A549 (cell line): Measurements from ENCODE around the gene SCIN. TPM values are rescaled to one million over a fixed set of nuclear protein-coding genes. Genes with fewer than 3 reads are reported as not detected.

Experiments used
- ATAC-seq, 2 experiments: fragments of 200-7000 bp in 1 of 2; fragments of >200 bp in 1 of 2; cut with Nextera tagmentation in 1 of 2; cut with Tn5 transposase in 1 of 2; 3 replicates each; pipeline versions ENCODE4 v1.8.0 to v1.9.1; 2018 to 2020; ENCODE audit warnings: mild to moderate bottlenecking in 1 of 2, moderate library complexity in 1 of 2
- CTCF ChIA-PET: fragments of 300-600 bp; sonication (Branson Sonifier 250); formaldehyde crosslinking; extraction: SDS; loops from one replicate; lab custom pipeline; 2021; ENCODE audit warnings: antibody characterized with exemption, inconsistent platforms; lab: Yijun Ruan, JAX
- POLR2A ChIA-PET: fragments of 350-600 bp; formaldehyde crosslinking; extraction: SDS; loops from one replicate; lab custom pipeline; 2021; ENCODE audit warnings: antibody characterized with exemption, inconsistent platforms; lab: Yijun Ruan, JAX
- DNase-seq, 2 experiments: peaks; one replicate each; pipeline versions ENCODE4 v3.0.0 to v3.0.0-alpha.2; 2011 to 2016; ENCODE audit warnings: low read depth in 1 of 2, low spot score in 1 of 2
- FAIRE-seq: peaks from 2 replicates; lab custom pipeline; 2011; peaks lifted over from hg19 to GRCh38; lab: Jason Lieb, UNC
- H3K27ac ChIP-seq, 2 experiments: fragments of >200 bp; sonication (Bioruptor Twin); formaldehyde crosslinking; 3 replicates each; pipeline ENCODE4 v1.5.1; 2016 to 2017
- H3K4me1 ChIP-seq: fragments of >200 bp; sonication (Bioruptor Twin); formaldehyde crosslinking; 3 replicates; pipeline ENCODE4 v1.6.1; 2016
- H3K4me2 ChIP-seq: fragments of >200 bp; sonication (Bioruptor Twin); formaldehyde crosslinking; 3 replicates; pipeline ENCODE4 v1.6.1; 2016
- H3K4me3 ChIP-seq: fragments of >200 bp; sonication (Bioruptor Twin); formaldehyde crosslinking; 3 replicates; pipeline ENCODE4 v1.5.1; 2016
- H3K9me3 ChIP-seq: fragments of >200 bp; sonication (Bioruptor Twin); formaldehyde crosslinking; 3 replicates; pipeline ENCODE4 v1.6.1; 2016
- CBX2 ChIP-seq: fragments of 200-600 bp; sonication (generic); IDR thresholded peaks from 2 replicates; pipeline ENCODE4 v1.6.1; 2016; ENCODE audit warnings: low read depth, mild to moderate bottlenecking, borderline replicate concordance
- HES2 ChIP-seq: fragments of >200 bp; sonication (Bioruptor Twin); formaldehyde crosslinking; IDR thresholded peaks from 2 replicates; pipeline ENCODE4 v1.6.1; 2016
- HOXB5 ChIP-seq: fragments of 250-450 bp; sonication (Bioruptor Pico); IDR thresholded peaks from 2 replicates; pipeline ENCODE4 v1.5.0; 2020; ENCODE audit warnings: mild to moderate bottlenecking, moderate library complexity
- PHF8 ChIP-seq: fragments of 200-600 bp; sonication (generic); IDR thresholded peaks from 2 replicates; pipeline ENCODE4 v1.6.1; 2016; ENCODE audit warnings: low read depth, mild to moderate bottlenecking, antibody characterized with exemption, moderate library complexity, borderline replicate concordance
- RCOR1 ChIP-seq: fragments of 150-350 bp; IDR thresholded peaks from 2 replicates; pipeline ENCODE4 v1.6.1; 2014; ENCODE audit warnings: antibody characterized with exemption, low read length, low read depth
- TP53 ChIP-seq: fragments of 250-450 bp; sonication (Bioruptor Pico); IDR thresholded peaks from 2 replicates; pipeline ENCODE4 v1.5.0; 2021; ENCODE audit warnings: mild to moderate bottlenecking, moderate library complexity
- polyA plus RNA-seq, 4 experiments: library from polyadenylated mRNA; depleted of rRNA in 3 of 4; stranded (reverse); fragments of >200 nt; fragmentation: RNase III in 1 of 4; extraction: RNeasy Plus Mini Kit Qiagen cat#74134 plus additional on column Dnase treatment in 1 of 4; gene quantifications; 2 replicates in 3 of 4; 3 replicates in 1 of 4; pipeline ENCODE4 v1.2.3, GENCODE V29; 2011 to 2017
- small RNA-seq, 6 experiments: library from RNA; depleted of rRNA; stranded (forward); fragments of <200 nt; gene quantifications; one replicate each; pipeline ENCODE3, GENCODE V24; 2012

SCIN gene
- polyA plus RNA-seq, 2 of the 4 experiments (the other 2 are of a cell fraction): 0.05 to 0.27 TPM

GRCh38 chr7:12708314-12708713 is 137.8 kb downstream of the SCIN start:
- no peak for TF ChIP-seq CBX2
- no peak for TF ChIP-seq HOXB5
- TF ChIP-seq PHF8: no peak
- no peak for TF ChIP-seq HES2
- TF ChIP-seq RCOR1: no peak
- no peak for TF ChIP-seq TP53 (CRISPR knock-in tag)
- TF ChIP-seq, all 56 proteins: peak for 0
- H3K4me2 ChIP-seq: peak overlapping the region; percentile 63; the same call in 2 of the 3 replicates
- no peak overlapping the region for H3K4me3 ChIP-seq
- FAIRE-seq (no peak), DNase-seq (no peak), ATAC-seq (no peak)
- no peaks in the 10 kb centered on the region for H3K9me3 ChIP-seq
- H3K27ac ChIP-seq: peak overlapping the region; percentile 69 to 96; a peak in 4 of 6 replicates
- peaks cover 69% of the 10 kb centered on the region for H3K4me1 ChIP-seq
- ChIA-PET CTCF (no interaction called here), POLR2A (no interaction called here)

Small RNAs within 50 kb of the gene (small RNA-seq; reads per million reads assigned to genes)
- 0 reads per million in 6 experiments for gene RF00264

Other genes starting within 250 kb of the SCIN start
- gene VWDE, start 166.9 kb upstream of the SCIN start, polyA plus RNA-seq (2011; rRNA removed): 2.1 and 2.4 TPM in 2 replicates
- gene VWDE, start 166.9 kb upstream of the SCIN start, polyA plus RNA-seq (2017; fragmentation: RNase III; extraction: RNeasy Plus Mini Kit Qiagen cat#74134 plus additional on column Dnase treatment): 0.59 to 1.2 TPM (median 0.73 TPM) in 3 replicates
- gene ARL4A, start 116.9 kb downstream of the SCIN start, polyA plus RNA-seq (2011; rRNA removed): 58.9 and 76.1 TPM in 2 replicates
- gene ARL4A, start 116.9 kb downstream of the SCIN start, polyA plus RNA-seq (2017; fragmentation: RNase III; extraction: RNeasy Plus Mini Kit Qiagen cat#74134 plus additional on column Dnase treatment): 51.9 to 59.4 TPM (median 53.6 TPM) in 3 replicates